Right lobe of liver (tissue), 6 donors: Measurements from ENCODE around the gene MFN2. TPM values are rescaled to one million over a fixed set of nuclear protein-coding genes. Genes with fewer than 3 reads are reported as not detected.

ENCODE experiments used
- ATAC-seq, 4 donors: fragments of 200-7000 bp; cut with Tn5 transposase; one replicate each; pipeline ENCODE4 v1.9.1; 2020; ENCODE audit warnings: mild to moderate bottlenecking in 4 of 4, moderate library complexity in 4 of 4
- DNase-seq, 3 donors: peaks; one replicate each; pipeline ENCODE4 v3.0.0-alpha.2; 2020
- H3K27ac ChIP-seq, 3 donors: fragments of 200-600 bp; one replicate each; pipeline ENCODE4 v1.8.0; 2022
- H3K27me3 ChIP-seq, 2 donors: fragments of 200-600 bp; one replicate each; pipeline ENCODE4 v1.8.0; 2022
- H3K36me3 ChIP-seq, 4 donors: fragments of 200-600 bp; sonication (generic) in 1 of 4; one replicate each; pipeline versions ENCODE4 v1.5.1 to v1.8.0; 2017 to 2022; ENCODE audit warnings: control low read depth in 1 of 4
- H3K4me1 ChIP-seq, 4 donors: fragments of 200-600 bp; sonication (generic) in 1 of 4; one replicate each; pipeline versions ENCODE4 v1.5.1 to v1.8.0; 2017 to 2022; ENCODE audit warnings: control low read depth in 1 of 4
- H3K4me3 ChIP-seq, 3 donors: fragments of 200-600 bp; one replicate each; pipeline ENCODE4 v1.8.0; 2022
- H3K9me3 ChIP-seq, 4 donors: fragments of 200-600 bp; sonication (generic) in 1 of 4; one replicate each; pipeline versions ENCODE4 v1.5.1 to v1.8.0; 2017 to 2022; ENCODE audit warnings: control low read depth in 1 of 4
- POLR2A ChIP-seq: fragments of 450-650 bp; IDR thresholded peaks from one replicate; pipeline ENCODE4 v1.6.1; 2017; ENCODE audit warnings: antibody characterized with exemption, mild to moderate bottlenecking
- WGBS: methylation state at CpG from one replicate; pipeline ENCODE4 v1.1.6; 2018; ENCODE audit warnings: low coverage, low lambda C conversion rate; ENCODE audit not compliant: insufficient coverage; ENCODE audit errors: missing lambda C conversion rate; 5-methylcytosine and 5-hydroxymethylcytosine counted together
- intact Hi-C, 2 donors: fragments of 100-400 bp; cut with DNase I; formaldehyde crosslinking; loops; one replicate each; pipeline versions ENCODE4 v1.11.2 to v1.14.1; 2022
- total RNA-seq, 6 experiments: library from RNA; depleted of rRNA in 2 of 6; stranded (reverse); fragments of >200 nt in 2 of 6; fragmentation: NEBNext Ultra II Directional in 3 of 6; extraction: Animal tissue kit (Norgen Biotek cat#: 25700) in 3 of 6; gene quantifications; one replicate each; pipeline versions ENCODE4 v1.1.0 to v1.2.4, GENCODE V29; 2016 to 2023
- TF ChIP-seq, protein P1 (sequence below), 4 donors: fragments of 200-600 bp in 3 of 4; fragments of 450-650 bp in 1 of 4; IDR thresholded peaks; one replicate each; pipeline versions ENCODE4 v1.5.1 to v1.8.0; 2016 to 2022; ENCODE audit warnings: antibody characterized with exemption in 4 of 4, mild to moderate bottlenecking in 2 of 4
- donor health status: DM: no; HTN: yes; CAD: no.
- donor health status: DM: no; HTN: no; CAD: no.
- donor health status: DM: no; HTN: no; CAD: no.
- donor health status: DM: no; HTN: yes; CAD: no.
- donor health status: DM: no; HTN: yes; CAD: no.

The MFN2 gene
- total RNA-seq, 6 experiments from 2014 or later: 46.2 to 64.0 (median 61.7) TPM

DNA sequence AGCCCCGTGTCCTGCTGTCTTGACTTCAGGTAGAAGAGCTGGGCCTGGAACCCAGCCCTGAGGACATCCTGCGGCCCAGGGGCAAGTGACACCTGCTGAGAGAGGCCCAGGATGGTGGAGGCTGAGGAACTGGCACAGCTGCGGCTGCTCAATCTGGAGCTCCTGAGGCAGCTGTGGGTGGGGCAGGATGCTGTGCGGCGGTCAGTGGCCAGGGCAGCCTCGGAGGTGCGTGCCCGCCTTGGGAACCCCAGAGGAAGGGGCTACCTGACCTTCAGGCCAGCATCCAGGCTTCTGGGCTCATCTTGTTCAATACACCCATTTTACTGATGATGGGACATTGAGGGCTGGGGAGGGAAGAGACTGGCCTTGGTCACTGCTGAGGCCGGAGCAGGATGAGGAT, 41.4 kb downstream of the MFN2 start:
- DNase-seq: no peak
- no peak for TF ChIP-seq POLR2A
- TF ChIP-seq, protein P1, sequence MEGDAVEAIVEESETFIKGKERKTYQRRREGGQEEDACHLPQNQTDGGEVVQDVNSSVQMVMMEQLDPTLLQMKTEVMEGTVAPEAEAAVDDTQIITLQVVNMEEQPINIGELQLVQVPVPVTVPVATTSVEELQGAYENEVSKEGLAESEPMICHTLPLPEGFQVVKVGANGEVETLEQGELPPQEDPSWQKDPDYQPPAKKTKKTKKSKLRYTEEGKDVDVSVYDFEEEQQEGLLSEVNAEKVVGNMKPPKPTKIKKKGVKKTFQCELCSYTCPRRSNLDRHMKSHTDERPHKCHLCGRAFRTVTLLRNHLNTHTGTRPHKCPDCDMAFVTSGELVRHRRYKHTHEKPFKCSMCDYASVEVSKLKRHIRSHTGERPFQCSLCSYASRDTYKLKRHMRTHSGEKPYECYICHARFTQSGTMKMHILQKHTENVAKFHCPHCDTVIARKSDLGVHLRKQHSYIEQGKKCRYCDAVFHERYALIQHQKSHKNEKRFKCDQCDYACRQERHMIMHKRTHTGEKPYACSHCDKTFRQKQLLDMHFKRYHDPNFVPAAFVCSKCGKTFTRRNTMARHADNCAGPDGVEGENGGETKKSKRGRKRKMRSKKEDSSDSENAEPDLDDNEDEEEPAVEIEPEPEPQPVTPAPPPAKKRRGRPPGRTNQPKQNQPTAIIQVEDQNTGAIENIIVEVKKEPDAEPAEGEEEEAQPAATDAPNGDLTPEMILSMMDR (IDR thresholded peaks at IDR 0.05): no peak
- 88% methylated on average over 1 of the region's 9 CpGs for WGBS

DNA sequence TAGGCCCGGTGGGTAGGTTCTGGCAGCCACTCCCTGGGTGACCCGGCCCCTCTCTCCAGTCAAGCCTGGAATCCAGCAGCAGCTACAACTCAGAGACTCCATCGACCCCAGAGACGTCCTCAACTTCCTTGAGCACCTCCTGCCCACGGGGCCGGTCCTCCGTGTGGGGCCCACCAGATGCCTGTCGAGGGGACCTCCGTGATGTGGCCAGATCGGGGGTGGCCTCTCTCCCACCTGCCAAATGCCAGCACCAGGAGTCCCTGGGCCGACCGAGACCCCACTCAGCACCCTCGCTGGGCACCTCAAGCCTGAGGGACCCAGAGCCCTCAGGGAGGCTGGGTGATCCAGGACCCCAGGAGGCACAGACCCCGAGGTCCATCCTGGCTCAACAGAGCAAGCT, 41.8 kb downstream of the MFN2 start:
- H3K36me3 ChIP-seq: peaks cover 0 to 24% (median 2%) of the 10 kb centered on the region in 4 donors
- DNase-seq (no peak), ATAC-seq (no peak)
- H3K9me3 ChIP-seq: no peaks in the 10 kb centered on the region
- H3K4me1 ChIP-seq: peaks cover 0 to 5% (median 0%) of the 10 kb centered on the region in 4 donors
- no CpG with 5 or more reads among the region's 14 CpGs for WGBS
- no peak overlapping the region for H3K4me3 ChIP-seq
- no peak overlapping the region for H3K27ac ChIP-seq
- H3K27me3 ChIP-seq: no peaks in the 10 kb centered on the region
- intact Hi-C loops: no loop called here
- TF ChIP-seq, protein P1 (IDR thresholded peaks at IDR 0.05): no peak
- TF ChIP-seq POLR2A: no peak

More for the DNA sequence above, 41.4 kb downstream of the MFN2 start:
- Histone ChIP-seq H3K9me3 (no peaks in the 10 kb centered on the region), H3K36me3 (peaks cover 0 to 23% (median 2%) of the 10 kb centered on the region in 4 donors), H3K27me3 (no peaks in the 10 kb centered on the region), H3K27ac (no peak overlapping the region), H3K4me1 (peaks cover 0 to 5% (median 0%) of the 10 kb centered on the region in 4 donors), H3K4me3 (no peak overlapping the region)
- ATAC-seq: no peak
- intact Hi-C loops: no loop called here

GRCh38 chr1:12026586-12026985, 46.3 kb downstream of the MFN2 start:
- peak; percentile 31 to 59 (median 43) for ATAC-seq
- H3K27me3 ChIP-seq: no peaks in the 10 kb centered on the region
- TF ChIP-seq POLR2A: no peak
- TF ChIP-seq, protein P1 (IDR thresholded peaks at IDR 0.05): no peak
- no peak for DNase-seq
- WGBS: 51% methylated on average over 6 of the region's 10 CpGs
- H3K27ac ChIP-seq: no peak overlapping the region
- H3K4me3 ChIP-seq: no peak overlapping the region
- intact Hi-C loops: no loop called here
- H3K36me3 ChIP-seq: peaks cover 0 to 39% (median 2%) of the 10 kb centered on the region in 4 donors
- H3K9me3 ChIP-seq: no peaks in the 10 kb centered on the region
- H3K4me1 ChIP-seq: no peaks in the 10 kb centered on the region

DNA sequence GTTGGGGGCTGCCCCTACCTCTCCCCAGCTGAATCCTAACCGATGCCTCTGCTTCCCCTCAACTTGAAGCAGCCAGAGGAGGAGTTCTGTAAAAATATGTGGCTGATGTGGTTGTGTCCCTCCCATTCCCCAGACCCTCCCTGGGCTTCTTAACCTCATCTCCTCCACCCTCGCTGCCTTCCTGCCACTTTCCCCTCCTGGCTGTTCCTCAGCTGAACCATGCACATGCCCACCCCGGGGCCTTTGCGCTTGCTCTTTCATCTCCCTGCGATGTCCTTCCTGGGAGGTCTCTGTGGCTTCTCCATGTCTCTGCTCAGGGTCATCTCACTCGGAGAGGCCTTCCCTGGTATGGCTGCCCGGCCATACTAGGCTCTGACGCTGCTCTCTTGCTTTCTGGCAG, 48.0 kb downstream of the MFN2 start:
- H3K36me3 ChIP-seq: peaks cover 0 to 32% (median 2%) of the 10 kb centered on the region in 4 donors
- H3K4me3 ChIP-seq: no peak overlapping the region

More for the DNA sequence above, 48.0 kb downstream of the MFN2 start:
- Histone ChIP-seq H3K27ac (no peak overlapping the region), H3K27me3 (no peaks in the 10 kb centered on the region), H3K4me1 (no peaks in the 10 kb centered on the region), H3K9me3 (no peaks in the 10 kb centered on the region)
- 86% methylated on average over 8 of the region's 8 CpGs for WGBS
- DNase-seq (no peak), ATAC-seq (no peak)
- intact Hi-C loops: no loop called here
- no peak for TF ChIP-seq POLR2A
- TF ChIP-seq, protein P1 (IDR thresholded peaks at IDR 0.05): no peak
